Measurements from ENCODE around the gene FANCE.

Gene FANCE

DNA sequence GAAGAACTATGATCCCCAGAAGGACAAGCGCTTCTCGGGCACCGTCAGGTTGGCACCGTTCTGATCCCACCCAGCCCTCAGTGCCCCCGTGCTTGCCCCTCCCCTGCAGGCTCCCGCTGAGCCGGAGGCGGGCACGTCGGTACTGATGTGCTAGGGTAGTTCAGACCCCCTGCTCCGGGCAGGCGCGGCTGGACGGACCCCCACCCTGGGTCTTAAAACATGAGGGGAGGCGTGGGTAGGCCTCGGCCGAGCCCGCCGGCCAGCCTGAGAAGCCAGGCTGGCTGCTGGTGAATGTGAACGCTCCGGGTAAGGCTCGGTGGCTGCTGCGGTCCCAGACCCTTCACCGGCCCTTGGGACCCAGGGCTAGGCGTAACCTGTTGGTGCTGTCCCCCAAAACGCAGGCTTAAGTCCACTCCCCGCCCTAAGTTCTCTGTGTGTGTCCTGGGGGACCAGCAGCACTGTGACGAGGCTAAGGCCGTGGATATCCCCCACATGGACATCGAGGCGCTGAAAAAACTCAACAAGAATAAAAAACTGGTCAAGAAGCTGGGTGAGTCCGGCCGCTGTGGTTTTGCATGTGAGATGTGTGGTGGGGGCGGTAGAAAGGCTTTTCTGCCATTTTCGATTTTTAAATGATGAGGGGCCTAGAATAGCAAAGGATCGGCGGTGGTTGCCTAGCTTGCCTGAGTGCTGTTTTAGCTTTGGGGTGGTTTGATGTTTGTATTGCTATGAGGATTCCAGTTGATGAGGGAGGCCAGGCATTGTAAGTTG lies 17.0 kb downstream of the FANCE start:
- no peak for FAIRE-seq

DNA sequence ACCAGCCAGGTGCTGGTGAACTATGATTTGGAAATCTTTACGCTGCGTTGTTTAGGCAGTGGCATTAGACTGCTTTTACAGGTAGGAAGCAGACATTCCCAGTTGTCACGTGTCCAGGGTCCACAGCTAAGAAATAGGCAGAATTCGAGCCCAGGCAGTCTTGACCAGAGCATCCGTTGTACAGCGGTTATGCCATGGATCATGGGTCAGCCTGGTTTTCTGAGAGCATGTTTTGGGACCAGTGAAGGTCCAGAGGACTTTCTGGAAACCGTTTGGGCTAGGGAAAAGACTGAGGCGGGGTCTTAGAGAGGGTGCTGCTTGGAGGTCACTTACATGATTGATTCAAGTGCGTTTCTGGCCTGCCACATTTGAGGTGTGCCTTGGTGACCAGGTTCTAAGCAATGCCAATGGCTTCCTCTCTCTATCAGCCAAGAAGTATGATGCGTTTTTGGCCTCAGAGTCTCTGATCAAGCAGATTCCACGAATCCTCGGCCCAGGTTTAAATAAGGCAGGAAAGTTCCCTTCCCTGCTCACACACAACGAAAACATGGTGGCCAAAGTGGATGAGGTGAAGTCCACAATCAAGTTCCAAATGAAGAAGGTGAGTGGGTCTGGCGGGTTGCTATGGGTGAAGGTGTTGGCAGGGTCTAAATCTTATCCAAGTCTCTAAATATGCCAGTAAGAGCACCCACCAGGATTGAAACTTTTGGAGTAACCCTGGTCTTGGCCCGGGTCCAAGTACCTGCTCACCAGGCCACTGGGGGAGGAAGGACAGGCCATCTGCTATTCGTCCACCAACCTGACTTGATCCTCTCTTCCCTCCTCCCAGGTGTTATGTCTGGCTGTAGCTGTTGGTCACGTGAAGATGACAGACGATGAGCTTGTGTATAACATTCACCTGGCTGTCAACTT lies 17.9 kb downstream of the FANCE start:
- FAIRE-seq, result no peak

DNA sequence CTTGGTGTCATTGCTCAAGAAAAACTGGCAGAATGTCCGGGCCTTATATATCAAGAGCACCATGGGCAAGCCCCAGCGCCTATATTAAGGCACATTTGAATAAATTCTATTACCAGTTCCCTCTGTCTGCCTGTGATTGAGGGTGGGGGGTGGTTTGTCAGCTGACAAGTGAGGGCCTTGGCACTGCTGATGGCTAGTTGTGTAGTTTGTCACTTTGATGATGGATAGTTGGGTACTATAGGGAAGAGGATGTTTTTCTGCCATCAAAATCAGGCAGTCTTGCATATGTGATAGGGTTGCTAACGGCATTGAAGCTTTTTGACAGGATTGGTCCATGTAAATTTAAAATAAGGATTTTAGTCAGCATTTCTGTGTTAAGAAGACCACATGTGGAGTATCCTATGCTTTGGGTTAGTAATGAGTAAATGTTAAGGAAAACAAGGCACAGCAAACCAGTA lies 18.6 kb downstream of the FANCE start:
- no peak for FAIRE-seq

- no peak for FAIRE-seq
These were observed 19.8 kb downstream of the FANCE start for GRCh38 chr6:35471836-35472345.

- no peak for FAIRE-seq
These were observed 21.1 kb downstream of the FANCE start for GRCh38 chr6:35473075-35473849.

GRCh38 chr6:35473850-35474130 lies 21.7 kb downstream of the FANCE start:
- no peak for FAIRE-seq

GRCh38 chr6:35474131-35474941 lies 22.2 kb downstream of the FANCE start:
- FAIRE-seq, result no peak

- FAIRE-seq, result no peak
These were observed 22.9 kb downstream of the FANCE start for GRCh38 chr6:35474942-35475570.

DNA sequence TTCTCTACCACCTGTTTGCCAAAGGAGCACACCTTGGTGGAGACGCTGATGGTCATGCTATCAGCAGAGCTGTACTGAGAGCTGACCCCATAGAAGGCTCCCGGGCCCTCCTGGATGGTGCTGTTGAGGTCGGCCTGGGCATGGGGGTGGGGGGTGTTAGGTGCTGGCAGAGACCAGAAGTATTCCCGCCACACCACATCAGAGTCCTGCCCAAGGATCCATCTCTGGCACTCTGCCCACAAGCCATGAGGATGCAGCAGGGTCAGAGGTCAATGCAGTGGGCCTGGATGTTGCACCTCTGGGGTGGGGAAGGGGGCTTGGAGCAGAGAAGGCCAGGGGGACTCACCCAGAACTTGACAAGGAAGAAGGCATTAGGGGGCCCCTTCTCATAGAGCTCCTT lies 23.4 kb downstream of the FANCE start:
- no peak for FAIRE-seq

GRCh38 chr6:35476004-35476403 lies 23.9 kb downstream of the FANCE start:
- FAIRE-seq, result no peak

- no peak for FAIRE-seq
These were observed 24.9 kb downstream of the FANCE start for GRCh38 chr6:35477028-35477427.

DNA sequence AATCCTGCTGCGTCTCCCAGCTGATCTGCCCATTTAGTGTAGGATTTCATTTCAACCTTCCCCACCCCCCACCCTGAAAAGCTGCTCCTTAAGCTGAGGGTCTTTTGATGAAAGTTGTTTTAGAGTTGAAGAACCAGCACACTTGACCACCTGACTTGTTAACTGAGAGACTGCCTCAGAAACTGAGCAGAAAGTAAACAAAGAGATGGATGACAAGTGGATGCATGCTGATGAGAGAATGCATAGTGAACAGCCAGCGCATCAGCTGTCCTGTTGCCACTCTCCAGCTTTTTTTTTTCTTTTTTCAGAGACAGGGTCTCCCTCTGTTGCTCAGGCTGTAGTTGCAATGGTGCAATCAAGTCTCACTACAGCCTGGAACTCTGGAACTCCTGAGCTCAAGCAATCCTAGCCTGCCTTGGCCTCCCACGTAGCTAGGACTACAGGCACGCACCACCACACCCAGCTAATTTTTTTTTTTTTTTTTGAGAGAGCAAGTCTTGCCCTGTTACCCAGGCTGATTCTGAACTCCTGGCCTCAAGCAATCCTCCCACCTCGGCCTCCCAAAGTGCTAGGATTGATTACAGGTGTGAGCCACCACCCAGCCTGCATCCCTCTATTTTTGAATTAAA lies 25.5 kb downstream of the FANCE start:
- FAIRE-seq, result no peak

GRCh38 chr6:35478259-35478658 lies 26.1 kb downstream of the FANCE start:
- FAIRE-seq, result no peak

GRCh38 chr6:35480176-35480575 lies 28.0 kb downstream of the FANCE start:
- no peak for FAIRE-seq

DNA sequence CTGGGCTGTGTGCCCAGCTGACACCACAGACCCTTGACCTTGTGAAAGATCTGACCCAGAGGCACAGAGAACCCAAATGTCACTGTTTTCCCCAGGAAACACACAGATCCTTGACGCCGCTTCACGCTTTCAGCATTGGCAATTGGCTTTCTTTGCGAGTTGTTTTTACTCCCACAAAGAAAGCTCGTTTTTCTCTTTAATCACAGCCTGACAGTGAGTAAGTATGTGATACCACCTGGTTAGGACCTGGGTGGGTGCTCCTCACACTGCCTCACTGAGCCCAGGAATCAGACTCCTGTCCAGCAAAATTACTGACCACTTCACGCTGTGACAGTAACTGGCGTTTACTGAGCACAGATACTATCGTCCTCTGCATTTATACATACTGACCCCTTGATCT lies 29.1 kb downstream of the FANCE start:
- no peak for FAIRE-seq

- no peak for FAIRE-seq
These were observed 30.9 kb downstream of the FANCE start for GRCh38 chr6:35483062-35483461.

DNA sequence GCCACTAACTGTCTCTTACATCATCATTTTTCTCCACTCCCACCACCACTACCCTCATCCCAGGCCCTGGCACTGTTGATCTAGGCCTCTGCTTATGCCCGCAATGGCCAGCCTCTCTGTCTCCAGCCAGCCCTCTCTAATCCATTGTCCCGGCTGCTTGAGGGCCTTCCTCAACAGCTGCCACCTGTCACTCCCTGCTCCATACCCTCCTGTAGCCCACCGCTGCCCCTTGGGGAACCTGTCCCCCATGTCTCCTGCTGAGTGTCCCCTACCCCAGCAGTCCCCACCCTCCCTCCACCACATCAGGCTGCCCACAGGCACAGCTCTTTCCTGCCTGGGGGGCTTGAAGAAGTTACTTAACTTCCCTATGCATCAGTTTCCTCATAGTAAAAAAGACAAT lies 31.4 kb downstream of the FANCE start:
- no peak for FAIRE-seq

DNA sequence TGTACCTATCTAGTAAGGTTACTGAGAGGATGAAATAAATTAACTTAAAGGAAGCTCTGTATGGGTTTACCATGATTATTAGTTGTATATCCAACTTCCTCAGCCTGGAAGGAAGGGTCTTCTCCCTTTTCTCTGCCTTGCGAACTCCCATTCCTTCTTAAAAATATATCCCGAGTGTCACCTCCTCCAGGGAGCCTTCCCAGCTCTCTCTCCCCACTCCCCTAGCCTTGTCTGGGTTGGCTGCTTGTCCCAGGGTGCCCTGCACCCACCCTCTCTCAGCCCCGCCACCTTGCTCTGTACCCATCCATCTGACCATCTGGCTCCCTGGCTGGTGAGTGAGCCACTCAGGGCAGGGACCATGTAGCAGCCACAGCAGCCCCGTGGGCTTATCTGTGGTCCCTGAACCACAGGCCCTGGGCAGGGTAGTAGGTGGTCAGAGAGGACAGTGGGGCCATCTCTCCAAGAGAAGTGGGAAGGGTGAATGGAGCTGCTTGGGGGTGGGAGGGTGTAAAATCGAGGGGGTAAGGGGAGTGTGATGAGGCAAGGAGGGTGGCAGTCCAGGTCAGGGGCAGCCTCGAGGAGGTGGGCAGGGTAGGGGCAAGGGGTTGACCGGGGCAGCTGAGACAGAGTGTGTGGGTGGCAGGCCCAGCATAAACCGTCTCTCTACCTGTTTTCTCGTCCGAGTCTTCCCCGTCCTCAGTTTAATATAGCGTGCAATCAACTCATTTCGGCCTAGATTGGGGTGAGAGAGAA lies 31.9 kb downstream of the FANCE start:
- FAIRE-seq, result no peak

DNA sequence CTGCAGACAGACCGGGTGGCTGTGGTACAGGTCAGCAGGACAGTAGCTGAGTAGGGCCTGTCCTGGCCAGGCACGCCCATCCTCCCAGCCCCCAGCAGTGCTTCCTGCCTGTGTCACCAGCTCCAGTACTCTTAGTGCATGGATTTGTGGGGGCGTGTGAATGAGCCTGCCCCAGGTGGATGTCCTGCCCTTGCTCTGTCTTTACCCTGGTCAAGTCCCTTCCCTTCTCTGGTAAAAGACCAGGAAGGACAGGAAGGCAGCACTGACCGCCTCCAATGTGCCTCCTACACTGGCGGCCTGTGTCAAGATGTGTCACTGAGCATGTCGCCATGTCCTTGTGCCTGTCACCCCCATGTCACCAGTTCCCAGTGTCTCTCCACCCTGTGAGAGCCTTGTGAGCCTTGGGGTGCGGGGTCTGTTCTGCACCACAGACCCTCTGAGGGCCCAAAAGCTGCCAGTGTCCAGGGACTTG lies 32.8 kb downstream of the FANCE start:
- FAIRE-seq, result no peak

DNA sequence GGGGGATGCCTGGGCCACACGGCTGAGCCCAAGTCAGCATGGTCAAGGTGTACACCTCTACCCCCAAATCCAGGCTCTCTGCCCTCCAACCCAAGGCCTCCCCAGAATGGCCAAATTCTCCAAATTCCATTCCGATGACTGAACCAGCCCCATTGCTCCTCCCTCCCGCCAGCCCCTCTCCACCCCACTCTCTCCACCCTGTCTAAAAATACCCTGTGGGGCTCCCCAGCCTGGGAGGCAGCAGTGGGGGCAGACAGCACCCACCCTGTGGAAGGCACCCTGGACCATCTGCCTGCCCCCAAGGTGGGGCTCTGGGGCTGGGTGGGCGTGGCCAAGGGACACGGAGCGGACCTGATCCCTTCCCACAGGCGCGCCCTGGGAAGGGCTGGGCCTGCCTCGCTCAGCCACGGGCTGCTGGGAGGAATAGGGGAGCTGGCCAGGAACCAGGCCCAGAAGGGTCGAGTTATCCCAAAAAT lies 33.3 kb downstream of the FANCE start:
- FAIRE-seq, result no peak
